NCI-H187 (cell line): ENCODE measurements around the gene TMC5.

Experiments
- DNase-seq, 2 experiments: peaks; one replicate each; lab custom pipeline; 2025; lab: John Stamatoyannopoulos, UW

TMC5 gene

DNA sequence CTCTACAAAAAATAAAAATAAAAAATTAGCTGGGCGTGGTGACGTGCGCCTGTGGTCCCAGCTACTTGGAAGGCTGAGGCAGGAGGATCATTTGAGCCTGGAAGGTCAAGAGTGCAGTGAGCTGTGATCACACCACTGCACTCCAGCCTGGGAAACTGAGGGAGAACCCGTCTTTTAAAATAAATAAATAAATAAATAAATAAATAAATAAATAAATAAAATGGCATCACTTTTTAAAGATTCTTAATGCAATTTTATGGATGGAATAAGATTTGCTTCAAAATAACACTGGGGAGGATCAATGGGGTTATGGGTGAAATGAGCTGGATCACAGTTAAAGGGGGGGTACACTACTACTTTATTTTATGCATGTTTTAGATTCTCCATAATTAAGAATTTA is 89.3 kb downstream of the TMC5 start:
- no peak for DNase-seq

DNA sequence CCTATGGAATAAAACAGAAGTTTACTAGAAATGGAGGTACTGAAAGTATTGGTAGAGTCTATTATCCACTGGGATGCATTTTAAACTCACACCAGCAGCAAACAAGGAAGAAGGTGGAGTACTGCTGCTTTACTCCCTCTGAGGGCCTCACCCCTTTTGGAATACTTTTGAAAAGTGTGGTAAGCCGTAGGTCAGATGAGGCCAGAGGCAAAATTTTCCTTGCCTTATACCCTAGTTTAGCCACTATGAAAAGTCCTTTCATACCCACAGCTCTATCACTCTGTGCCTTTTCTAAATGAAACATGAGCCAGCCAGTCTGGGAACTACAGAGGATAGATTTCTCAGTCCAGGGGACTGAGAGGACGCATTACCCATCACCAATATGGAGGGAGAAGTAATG is 90.2 kb downstream of the TMC5 start:
- DNase-seq, result no peak

DNA sequence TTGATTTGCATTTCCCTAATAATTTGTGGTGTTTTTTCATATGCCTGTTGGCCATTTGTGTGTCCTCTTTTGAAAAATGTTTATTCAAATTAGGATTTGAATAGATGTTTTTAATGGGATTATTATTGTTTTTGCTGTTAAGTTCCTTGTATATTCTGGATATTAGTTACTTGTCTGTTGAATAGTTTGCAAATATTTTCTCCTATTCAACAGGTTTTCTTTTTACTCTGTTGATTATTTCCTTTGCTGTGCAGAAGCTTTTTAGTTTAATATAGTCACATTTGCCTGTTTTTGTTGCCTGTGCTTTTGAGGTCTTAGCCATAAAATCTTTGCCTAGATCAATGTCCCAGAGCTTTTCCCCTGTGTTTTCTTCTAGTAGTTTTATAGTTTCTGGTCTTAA is 94.6 kb downstream of the TMC5 start:
- no peak for DNase-seq

DNA sequence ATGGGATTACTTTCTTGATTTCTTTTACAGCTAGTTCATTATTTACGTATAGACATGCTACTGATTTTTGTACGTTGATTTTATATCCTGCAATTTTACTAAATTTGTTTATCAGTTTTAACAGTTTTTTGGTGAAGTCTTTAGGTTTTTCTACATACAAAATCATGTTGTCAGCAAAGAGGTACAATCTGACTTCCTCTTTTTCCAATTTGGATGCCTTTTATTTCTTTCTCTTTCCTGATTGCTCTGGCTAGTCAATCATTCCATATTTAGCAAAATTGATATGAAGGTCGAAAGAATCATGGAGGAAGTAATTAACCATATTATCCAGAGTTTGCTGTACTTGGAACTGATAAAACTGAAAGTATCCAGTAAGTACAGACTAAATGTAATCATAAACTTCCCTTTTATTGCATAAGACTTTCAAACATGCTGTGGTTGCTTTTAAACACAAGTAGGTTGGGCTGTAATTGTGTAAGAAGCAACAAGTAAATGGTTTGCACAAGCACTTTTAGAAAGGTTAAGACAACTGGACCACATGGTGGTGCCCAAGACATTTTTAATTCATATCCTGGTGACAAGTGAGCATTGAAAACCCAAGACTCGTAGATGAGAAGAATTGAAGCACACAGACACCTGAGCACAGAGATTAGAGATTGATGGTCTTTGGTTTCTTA is 95.8 kb downstream of the TMC5 start:
- no peak for DNase-seq

DNA sequence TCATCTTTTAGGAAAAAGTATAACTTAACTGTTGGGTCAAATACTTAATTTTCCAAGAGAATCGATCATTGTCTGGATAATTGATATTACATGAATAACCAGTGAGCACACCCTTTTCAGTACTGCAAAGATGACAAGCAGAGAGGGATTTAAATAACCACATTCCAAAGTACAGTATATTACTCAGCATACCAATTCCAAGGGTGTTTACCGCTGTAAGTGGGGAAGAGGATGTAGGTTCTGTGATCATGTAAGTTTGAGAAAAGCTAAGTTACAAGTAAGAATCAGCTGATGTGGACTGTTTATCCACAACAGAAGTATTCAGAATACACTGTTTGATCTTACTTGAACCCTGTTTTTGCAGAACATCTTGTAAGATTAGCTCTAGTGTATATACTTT is 98.1 kb downstream of the TMC5 start:
- no peak for DNase-seq

DNA sequence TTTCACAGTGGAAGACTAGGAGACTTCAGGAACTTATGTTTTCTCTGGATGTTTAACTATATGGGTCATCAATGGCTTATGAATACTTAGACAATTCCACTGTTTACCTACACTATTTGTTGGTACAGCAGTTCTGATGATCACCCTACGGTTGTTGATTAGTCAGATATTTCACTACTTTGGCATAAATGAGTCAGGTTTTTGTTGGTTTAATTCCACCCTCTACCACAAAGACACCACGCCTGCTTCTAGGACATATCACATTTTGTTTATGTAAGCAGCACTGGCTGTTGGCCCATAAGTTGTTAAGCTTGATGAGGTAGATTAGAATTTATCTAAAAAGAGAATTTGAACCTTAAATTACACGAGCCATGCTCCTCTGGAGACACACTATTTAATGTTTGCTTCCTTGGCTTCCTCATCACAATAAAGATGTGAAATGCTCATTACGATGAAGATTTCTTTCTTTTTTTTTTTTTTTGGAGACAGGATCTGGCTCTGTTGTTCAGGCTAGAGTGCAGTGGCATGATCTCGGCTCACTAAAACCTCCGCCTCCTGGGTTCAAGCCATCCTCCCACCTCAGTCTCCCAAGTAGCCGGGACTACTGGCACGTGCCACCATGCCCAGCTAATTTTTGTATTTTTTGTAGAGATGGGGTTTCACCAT is 99.9 kb downstream of the TMC5 start:
- no peak for DNase-seq

DNA sequence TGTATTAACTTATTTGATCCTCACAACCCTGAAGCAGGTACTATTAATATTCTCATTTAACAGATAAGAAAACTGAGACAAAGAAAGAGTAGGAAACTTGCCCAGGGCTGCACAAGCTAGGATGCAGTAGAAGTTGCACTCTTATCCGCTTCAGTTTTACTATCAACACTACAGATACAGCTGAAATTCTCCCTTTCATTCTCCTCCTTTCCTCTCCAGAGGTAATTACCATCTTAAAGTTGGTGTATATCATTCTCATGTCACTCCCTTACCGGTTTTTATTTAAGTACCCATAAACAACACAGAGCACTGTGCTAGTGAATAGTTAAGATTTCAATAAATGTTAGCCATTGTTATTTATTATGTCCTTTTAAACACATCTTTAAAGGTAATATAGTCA is 100.7 kb downstream of the TMC5 start:
- no peak for DNase-seq

DNA sequence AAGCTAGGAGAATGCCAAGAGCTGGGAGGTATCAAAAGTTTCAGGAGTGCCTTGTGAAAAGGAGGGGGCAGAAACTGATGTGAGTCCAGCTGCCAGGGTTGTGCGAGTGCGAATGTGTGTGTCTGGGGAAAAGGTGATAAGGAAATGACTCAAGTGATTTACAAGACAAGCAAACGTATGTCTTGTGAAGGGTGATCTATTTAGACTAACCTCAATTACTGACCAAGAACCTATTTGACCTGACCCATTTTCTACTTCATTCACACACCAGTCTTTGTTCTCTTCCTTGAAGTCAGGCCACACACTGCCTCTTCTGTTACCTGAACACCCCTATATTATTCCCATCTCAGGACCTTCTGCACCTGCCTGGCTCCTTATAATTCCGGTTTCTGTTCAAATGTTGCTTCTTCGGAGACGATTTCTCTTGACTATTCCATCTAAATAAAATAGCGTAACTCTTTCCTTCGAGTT is 103.2 kb downstream of the TMC5 start:
- no peak for DNase-seq

DNA sequence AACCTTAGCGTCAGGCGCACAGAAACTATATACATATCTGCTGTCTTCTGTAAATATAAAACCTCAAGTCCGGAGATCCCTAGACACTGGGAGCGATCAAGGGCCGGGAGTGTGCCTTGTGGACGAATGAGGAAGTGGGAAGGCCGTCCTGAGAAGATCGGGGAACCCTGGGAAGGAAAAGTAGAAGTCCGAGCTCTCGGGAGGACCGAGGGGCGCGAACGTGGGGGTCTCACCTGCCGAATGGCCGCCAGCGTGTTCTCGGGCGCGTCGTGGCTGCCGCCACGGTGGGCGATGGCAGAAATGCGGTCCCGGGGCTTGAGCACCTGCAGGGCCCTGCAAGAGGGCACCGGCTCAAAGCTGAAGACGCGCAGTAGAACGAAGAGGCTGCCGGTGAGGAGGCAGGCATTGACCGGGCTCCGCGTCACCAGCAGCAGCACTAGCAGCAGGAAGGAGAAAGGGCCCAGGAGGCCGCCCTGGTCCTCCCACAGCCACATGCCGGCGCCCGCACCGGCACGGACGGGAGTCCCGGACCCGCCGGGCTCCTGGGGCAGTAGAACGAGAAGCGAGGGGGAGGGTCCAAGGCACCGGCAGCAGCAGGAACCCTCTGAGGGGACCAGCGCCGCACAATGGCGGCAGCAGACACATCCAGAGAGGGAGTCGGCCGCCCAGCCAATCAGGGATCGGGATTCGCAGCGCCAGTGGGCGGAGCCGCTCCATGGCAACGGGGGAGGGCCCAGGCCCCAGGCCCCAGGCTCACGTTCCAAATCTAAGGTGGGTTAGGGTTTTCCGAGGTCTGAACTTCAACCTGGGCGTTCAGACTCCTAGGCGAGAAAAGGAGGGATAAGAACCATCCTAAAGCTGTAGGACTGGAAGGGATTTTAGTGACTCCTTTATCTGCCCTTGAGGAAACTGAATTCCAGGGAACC is 104.1 kb downstream of the TMC5 start, which contains the start of gene GDE1:
Gene GDE1 (minus strand): TSS at position 628 of the 926 bp plus-strand sequence. CDS start 134 bp downstream, at position 494.
- DNase-seq, result peak; percentile 62 to 64

DNA sequence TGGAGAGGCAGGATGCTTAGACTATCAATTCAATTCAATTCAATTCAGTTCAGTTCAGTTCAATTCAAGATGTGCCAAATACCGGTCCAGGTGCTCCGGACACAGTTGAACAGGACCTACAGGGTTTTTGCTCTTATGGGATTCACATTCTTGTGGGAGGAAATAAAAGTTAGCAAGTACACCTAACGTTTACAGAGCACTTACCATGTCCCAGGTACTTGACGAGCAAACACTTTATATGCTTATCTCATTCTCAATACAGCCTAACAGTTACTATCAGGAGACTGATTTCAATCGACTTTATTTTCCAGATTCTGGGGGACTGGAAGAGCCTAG is 104.7 kb downstream of the TMC5 start:
- DNase-seq, result peak in 1 of 2 experiments; percentile 33

DNA sequence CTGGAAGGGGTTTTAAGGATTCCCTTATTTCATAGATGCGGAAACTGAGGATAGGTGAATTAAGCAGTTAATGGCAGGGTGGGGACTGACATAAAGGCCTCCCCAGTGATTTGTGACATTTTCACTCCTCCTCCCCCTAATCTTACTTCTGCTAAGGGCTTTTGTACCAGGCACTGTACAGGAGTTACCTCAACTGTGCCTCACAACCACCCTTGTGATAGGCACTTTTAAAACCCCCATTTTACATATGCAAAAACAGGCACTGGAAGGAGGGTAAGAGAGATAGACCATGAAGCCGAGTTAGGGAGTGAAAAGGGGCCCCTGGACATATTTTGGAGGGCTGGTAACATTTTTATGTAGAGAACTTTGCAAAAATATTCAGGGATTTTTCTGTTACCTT is 105.1 kb downstream of the TMC5 start:
- no peak for DNase-seq

DNA sequence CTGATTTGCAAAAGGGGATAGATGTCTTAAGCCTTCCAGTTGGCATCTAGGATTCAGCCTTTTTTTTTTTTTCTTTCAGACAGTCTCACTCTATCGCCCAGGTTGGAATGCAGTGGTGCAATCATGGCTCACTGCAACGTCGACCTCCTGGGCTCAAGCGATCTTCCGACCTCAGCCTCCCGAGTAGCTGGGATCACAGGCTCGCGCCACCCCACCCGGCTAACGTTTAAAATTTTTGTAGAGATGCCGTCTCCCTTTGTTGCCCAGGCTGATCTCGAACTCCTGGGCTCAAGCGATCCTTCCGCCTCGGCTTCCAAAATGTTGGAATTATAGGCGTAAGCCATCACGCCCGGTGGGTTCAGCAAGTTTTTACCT is 105.5 kb downstream of the TMC5 start:
- DNase-seq, result no peak

DNA sequence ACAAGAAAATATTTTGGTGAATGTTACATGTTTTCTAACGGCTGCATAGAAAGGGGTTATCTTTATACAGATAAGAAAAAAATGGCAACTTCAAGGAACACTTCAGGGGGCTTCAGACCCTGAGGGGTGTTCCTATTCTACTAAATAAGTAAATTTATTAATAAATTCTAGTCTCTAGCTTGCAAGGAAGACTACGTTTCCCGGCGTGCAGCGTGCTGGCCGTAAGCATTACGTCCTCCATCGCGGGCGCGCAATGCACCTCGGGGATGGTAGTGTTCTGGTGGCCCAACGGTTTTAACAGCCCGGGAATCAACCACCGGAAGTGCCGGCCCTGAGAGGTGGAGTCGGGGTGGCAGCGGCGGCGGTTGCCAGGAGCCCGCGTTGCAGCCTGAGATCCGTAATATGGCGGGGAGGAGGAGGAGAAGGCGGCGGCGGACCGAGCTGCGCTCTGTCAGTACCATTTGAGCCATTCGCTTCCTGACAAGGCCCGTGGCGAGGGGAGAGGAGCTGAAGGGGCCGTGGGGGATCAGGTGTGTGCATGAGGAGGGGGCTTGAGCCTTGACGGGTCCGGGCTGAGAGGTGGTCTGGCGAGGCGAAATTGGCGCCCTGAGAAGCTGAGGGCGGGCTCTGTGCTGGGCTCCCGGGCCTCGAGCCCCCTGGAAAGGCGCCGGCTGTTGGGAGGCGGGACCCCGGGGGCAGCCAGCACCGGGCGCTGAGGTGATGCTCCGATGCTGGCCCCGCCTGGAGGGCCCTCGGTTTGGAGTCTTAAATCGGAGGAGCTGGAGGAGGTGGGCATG is 106.1 kb downstream of the TMC5 start, which contains the start of gene CCP110:
Gene CCP110 (plus strand): TSS at position 384 of the 797 bp plus-strand sequence. CDS start 3,940 bp downstream, outside the sequence.
- DNase-seq, result peak; percentile 39 to 83

DNA sequence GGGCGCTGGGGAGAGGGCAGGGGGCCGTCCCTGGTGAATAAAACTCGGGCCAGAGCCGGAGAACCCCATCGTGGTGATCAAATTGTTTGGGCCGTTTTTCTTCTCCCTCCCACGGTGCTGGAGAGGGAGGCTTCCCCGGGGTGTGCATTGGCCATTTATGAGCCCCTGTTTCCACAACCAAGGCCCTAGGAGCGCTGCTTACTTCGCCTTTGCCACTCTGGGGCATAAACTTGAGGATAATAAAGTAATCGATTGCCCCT is 106.6 kb downstream of the TMC5 start:
- DNase-seq, result no peak

DNA sequence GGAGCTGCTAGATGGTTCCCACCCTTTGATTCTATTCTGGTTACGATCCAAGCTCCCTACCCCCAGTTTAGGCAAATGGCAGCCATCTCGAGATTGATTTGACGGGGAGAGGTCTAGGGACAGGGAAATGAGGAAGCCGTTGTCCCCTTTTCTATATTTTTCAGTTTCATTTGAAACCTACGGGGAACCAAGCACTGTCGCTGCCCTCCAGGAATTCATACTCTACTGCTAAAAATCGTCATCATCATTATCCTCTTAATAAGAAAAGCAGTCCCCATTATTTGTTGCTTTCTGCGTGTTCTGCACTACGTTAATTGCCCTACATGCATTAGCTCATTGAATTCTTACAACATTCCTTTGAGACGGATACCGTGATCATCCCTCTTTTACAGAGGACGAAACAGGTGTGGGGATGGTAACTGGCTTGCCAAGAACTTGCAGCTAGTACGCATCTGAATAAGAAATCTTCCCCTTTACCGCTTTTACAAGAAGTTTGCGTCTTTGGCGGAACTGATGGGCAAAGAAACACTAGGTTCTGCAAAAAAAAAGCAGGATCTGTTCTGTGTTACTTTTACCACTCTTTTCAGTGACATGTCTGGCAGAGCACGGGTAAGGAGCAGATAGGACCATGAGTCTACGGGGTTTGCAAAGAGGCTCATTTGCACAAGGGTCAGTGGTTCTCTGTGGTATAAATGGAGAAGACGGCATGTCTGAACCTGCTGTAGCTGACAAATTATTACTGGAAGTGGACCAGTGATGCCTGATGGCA is 107.1 kb downstream of the TMC5 start:
- DNase-seq, result peak in 1 of 2 experiments; percentile 36

DNA sequence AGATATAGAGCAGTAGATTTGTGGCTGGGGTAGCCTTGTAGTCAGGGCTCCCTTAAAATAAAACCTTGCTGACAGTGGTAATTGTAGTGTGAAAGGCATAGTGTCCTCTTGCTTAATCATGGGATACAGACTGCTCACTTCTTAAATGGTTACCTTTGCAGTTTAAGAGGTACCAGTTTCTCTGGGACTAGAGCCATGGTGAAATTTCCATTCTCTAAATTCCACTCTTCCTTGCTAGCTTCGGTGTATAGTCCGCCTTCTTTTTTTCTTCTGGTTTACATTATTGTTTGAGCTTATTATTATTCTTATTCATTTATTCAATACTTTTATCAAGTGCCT is 107.7 kb downstream of the TMC5 start:
- no peak for DNase-seq

DNA sequence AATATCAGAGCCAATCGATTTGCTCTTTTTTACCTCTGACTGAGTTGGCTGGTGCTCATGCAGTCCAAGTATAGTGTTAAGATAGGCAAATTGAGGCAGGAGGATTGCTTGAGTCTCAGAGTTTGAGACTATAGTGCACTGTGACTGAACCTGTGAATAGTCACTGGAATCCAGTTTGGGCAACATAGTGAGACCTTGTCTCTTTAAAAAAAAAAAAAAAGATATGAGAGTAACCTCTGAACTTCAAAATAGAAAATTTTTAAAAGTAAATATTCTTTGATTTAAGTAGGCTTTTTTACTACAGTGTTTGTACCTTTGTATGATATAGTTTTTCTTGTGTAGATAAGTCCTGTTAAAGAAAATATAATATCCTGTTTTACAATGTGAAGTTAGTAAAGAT is 109.5 kb downstream of the TMC5 start:
- no peak for DNase-seq

DNA sequence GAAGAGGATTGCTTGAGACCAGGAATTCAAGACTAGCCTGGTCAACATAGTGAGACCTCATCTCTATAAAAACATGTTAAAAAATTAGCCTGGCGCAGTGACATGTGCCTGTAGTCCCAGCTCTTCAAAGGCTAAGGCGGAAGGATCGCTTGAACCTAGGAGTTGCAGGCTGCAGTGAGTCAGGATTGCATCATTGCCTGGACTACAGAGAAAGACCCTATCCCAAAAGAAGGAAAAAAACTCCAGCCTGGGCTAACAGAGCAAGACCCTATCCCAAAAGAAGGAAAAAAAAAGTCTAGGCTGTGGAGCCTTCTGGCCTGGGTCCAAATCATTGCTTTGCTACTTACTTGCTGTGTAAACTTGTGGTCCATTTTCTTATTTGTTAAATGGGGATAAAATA is 111.0 kb downstream of the TMC5 start:
- DNase-seq, result no peak

DNA sequence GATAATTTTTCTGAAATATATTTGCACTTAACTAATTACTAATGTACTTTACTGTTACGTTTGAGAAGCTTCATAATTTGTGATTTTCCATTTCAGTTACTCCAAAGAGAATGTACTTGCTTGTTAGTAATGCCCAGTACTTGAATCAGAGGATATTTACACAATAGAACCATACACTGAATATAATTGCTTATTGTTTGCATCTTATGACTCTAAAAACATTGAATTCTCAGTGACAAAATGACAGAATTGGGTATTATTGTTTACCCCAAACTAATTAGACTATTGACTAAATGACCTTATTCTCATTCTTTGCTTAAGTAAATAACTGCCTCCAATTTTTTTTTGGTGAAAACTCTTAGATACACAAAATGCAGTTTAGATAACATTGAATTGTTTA is 114.9 kb downstream of the TMC5 start:
- no peak for DNase-seq

DNA sequence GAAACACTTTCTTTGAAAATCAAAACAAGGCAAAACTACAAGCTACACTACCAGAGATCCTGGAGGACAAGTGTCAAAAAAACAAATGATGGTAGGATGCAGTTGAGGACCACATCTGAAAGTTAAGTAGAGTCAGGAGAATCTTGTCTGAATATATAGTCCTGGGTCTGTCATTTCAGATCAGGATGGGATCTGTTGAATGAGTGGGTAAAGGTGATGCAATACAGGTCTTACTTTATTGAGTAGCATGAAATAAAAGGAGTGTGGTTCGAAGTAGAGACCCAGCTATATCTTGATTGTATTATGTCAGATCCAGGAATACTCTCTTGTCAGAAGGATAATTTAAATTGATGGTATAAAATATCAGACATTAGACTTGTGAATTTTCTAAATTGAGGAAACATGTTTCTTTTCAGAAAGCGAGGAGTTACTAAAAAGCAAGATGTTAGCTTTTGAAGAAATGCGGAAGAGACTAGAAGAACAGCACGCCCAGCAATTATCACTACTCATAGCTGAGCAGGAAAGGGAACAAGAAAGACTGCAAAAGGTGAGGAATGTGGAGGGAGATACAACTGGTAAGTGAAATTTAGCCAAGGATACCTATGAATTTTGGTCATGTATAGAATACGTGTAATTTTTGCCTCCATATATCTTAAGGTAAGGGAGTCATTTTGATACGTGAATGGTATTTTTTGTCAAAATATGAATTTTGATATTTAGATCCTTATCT is 122.7 kb downstream of the TMC5 start:
- no peak for DNase-seq
